Activated T-cell treated with anti-CD3 and anti-CD28 coated beads for 48 hours (primary cell): ENCODE measurements around the gene CEP76.
A peak's percentile ranks its signal among the peaks of the same experiment; 100 is the strongest.

Source experiments
- DNase-seq: peaks from one replicate; pipeline ENCODE4 v3.0.0-alpha.2; 2020; ENCODE audit warnings: low read depth

Gene CEP76

GRCh38 chr18:12702221-12703095 is at the start of gene CEP76, which contains the start of gene PSMG2:
Gene CEP76 (minus strand): TSS chr18:12702723. CDS start chr18:12702548, 175 bp downstream.
Gene PSMG2 (plus strand): TSS chr18:12703042. CDS start chr18:12703108, 66 bp downstream.
- peak; percentile 81 for DNase-seq

DNA sequence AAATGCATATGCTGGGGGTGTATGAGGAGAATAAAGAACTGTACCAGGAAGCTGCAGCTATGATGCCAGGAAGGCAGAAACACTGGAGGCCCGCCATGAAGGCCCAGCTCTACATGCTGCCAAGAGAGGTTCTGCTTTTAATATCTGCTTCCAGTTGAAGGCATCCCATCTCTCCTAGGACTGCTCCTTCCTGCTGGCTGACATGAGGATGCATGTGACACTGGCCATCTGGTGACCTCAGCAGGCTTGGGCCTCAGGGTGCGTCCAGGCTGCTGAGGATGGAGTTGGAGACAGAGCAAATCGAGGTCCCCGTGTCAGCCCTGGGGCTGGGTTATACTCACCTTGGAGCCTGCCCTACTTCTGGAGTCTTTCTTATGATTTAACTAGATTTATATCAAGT is 49.4 kb upstream of the CEP76 start:
- no peak for DNase-seq

DNA sequence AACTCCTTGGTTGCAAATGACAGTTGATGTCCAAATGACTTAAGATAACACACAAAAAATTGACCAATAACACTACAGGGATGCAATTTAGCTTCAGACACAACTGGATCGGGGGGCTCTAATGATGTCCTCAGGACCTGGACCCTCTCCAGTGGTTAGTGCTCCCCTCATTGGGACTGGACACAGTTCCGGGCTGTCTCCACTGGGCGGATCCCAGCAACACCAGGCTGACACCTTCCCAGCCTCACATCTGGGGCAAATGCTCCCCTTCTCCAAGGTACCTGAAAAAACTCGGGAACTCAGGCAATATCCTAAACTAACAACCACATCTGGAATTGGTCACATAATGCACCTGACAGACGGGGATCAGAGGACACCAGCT is 49.0 kb upstream of the CEP76 start:
- DNase-seq, result no peak

GRCh38 chr18:12750715-12751502 is 48.4 kb upstream of the CEP76 start:
- DNase-seq, result no peak

DNA sequence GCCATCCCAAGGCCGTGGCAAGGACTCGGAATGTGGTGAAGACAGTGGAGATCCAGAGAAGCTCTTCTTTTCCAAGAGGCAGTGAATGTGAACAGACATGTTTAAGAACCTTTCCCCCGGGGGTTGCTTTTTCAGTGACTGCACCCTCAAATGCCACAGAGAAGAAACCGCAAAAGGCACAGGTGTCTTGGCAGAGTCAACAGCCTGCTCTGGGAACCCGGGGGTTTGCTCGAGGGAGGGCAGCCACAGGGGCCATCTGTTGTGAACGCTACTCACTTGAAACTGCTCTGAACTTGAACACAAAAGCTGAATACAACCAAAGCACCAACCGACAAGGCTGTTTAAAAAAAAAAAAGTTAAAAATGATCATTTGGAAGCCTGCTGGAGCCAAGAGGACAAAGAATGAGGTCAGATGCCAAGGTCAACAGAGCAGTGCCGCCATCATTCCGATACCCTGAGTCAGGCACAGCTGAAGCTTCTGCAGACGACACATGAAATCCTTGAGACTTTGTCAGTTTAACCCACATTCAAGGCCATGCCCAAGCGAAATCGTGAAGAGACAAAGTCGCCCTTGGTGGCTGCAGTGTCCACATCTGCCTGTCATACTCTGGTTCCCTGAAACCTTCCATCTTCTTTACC is 47.7 kb upstream of the CEP76 start:
- peak; percentile 19 for DNase-seq

DNA sequence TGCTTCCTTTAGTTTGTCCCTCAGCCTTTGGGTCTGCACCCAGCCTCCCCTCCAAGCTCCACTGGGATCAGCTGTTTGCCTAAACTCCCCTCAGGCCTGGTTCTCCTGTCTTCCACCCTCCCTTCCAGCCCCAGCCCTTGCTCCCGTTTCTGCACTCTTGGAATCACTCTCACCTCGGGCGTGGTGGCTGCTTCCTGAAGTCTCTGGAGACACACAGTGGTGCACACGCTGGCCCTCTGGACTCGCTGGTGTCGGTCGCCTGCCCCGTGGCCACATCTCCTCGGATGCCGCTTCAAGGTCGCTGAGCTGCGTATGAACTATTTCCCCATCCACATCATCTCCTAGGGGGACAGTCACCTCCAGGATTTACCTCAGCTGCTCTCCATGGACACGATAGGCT is 46.6 kb upstream of the CEP76 start:
- DNase-seq, result no peak

GRCh38 chr18:12748671-12749070 is 46.1 kb upstream of the CEP76 start:
- no peak for DNase-seq

GRCh38 chr18:12747530-12748315 is 45.2 kb upstream of the CEP76 start:
- no peak for DNase-seq

DNA sequence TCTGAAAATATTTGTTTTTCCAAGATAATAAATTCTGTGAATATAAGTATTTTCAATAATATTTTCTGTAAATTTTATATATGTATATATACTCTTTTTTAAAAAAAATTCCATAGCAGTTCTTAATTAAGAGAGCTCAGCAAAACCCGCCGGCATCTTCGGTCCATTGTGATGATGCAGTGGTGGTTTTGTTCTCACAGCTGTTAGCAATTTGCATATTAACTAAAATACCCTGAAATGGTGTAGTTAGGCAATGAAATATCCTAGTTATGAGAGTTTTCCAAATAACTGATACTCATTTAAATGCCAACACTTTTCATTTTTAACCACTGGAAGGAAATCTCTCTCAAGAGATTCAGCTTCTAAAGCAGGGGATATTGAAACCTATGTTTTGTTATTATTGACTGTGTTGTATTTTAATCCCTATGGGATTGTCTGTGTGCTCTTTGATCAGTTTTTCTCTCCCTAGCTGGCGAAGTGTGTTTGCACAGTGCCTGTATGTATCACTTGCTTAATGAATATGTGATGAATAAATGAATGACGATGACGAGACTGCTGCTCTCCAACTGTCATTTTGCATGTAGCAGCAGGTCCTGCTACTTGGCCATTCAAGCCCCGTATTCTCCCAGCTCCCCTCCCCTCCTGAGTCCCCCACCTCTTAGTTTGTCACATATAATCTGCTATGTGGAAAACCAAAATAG is 42.7 kb upstream of the CEP76 start:
- no peak for DNase-seq

DNA sequence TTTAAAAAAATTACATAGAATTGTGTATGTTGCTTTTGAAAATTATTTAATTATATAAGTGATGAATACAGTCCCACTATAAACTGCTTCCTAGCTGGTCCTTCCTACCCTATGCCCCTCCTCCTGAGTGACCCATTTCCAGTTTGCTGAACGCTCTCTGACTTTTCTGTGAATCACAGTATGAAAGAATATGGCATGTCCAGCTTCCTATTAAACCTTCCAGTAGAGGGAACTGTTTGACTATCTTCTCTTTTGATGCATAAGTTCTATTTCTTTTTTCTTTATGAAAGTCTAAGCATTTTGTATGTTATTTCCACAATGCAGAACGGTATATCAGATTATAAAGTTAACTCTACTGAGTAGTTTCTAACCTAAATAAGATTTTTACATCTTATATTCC is 41.6 kb upstream of the CEP76 start:
- DNase-seq, result no peak

- DNase-seq, result no peak
Measured at GRCh38 chr18:12742453-12742852, 39.9 kb upstream of the CEP76 start.

- DNase-seq, result no peak
Measured at GRCh38 chr18:12741351-12741750, 38.8 kb upstream of the CEP76 start.

DNA sequence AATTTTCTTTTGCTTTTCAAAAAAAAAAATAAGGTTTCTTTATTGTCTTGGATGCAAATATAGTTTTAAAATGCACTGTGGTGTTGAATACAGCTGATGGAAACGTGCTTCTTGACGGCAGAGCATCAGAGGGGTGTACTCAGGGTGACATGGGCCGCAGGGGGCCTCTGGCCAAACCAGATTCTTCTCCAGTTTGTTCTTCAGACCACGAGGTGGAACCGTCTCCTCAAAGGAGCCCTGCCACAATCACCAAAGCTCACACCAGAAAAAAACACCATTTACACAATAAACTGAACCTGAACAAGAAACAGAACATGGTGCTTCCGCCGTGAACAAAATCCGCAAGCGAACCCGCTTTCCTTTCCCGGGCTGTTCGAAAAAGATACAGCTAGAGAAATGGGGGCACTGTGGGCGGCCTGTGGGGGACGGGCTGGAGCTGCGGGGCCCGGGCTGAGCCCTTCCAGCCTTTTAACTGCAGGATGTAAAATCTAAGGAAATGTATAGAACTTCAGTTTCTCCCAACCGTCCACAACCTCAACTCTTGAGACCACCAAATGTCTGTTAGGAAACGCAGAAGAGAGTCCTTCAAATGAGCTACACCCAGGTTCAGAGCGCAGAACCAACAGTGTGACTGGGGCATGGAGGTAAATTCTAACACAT is 34.9 kb upstream of the CEP76 start:
- no peak for DNase-seq

DNA sequence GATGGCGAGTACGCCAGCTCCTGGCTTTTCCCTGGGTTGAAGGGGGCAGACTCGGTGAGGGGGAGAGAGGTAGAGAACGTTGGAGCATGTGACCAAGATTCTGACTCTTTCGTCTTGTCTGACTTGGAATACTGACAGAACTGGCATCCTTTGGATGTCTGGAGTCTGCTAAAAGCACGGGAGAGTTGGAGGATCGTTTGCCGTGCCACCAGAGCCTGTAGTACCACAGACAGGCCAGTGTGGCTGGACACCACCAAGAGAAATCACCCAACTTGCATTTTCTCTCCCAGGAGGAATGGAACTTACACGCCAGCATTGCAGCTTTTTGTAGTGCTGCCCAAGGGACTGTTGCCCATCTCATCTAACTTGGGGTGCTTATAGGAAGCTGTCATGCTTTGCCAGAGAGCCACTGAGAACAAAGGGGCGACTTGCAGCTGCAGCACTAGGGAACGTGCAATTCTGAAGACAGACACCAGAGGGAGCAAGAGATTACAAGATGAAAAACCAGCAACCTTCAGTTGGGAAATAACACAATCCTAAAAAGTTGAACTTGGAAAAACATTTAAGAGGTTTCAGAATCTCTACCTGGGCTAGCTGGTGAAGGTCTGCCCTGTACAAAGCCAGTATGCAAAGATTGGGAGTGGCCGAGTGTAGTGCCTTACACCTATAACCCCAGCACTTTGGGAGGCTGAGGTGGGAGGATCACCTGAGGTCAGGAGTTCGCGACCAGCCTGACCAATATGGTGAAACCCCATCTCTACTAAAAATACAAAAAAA is 24.4 kb upstream of the CEP76 start:
- no peak for DNase-seq

DNA sequence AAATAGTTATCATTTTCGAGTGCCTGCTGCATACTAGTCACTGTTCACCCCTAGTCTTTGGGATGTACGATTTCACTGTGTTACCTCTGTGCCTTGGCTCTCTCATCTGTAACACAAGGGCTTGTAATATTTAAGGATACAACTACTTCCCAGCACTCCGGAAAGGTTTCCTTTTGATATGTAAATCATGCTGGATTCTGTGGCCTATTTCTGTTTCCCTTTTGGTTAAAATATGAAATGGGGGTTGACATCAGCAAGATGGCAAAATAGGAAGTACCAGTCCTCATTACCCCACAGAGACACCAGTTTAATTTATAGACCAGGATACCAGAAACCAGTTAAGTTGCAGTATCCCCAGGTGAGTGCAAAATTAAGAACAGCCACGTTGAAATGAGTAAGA is 23.8 kb upstream of the CEP76 start:
- no peak for DNase-seq

- no peak for DNase-seq
Measured at GRCh38 chr18:12722731-12723130, 20.2 kb upstream of the CEP76 start.

DNA sequence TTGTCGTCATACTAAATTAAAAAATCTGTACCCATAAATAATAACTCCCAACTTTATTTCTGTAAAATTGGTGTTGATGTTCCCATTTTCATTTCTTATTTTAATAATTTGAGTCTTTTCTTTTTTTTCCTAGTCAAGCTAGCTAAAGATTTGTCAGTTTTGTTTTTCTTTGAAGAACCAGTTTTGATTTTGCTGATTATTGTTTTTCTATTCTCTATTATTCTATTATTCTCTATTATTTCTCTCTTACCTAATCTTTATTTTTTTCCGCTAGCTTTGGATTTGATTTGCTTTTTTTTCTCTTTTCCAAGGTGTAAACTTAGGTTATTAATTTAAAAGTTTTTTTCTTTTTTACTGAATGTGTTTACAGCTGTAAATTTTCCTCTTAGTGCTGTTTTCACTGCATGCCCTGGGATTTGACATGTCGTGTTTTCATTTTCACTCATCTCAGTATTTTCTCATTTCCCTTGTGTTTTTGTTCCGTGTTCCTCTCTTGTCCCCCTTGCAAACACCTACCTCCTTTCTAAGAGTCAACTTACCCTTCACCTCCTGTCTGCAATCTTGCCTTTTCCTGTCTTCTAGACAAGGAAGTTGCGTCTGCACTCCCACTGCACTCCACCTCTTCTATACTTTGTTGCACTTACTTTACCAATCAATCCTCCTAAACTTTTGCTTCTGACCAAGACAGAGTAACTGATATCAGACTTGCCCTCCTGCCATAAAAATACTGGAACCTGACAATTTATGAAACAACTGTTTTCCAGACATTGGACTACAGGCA is 19.2 kb upstream of the CEP76 start:
- no peak for DNase-seq

- DNase-seq, result no peak
Measured at GRCh38 chr18:12711446-12711845, 8.9 kb upstream of the CEP76 start.

DNA sequence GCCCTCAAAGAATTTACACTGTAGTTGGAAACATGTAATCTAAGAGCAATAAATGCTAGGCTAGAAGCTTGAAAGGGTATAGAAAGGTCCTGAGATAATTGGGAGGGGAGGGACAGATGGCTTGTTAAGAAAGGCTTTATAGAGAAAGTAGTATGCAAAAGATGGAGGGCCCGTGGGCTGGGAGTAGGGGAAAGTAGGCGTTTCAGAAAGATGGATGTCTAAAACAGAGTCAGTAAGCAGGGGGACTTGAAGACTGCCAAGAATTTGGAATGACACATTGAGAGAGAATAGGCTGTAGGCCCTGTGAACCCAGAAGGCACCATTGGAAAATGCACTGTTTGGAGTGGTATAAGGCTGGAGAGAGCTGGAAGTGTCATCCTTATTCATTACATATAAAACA is 1.1 kb upstream of the CEP76 start:
- no peak for DNase-seq
